B cell (primary cell): ENCODE data around the gene OR5M11. TPM values are rescaled to one million over a fixed set of nuclear protein-coding genes. Genes with fewer than 3 reads are reported as not detected.

ENCODE experiments used
- ATAC-seq: fragments of 200-7000 bp; cut with Tn5 transposase; one replicate; pipeline ENCODE4 v1.10.0; 2021; ENCODE audit warnings: low read depth, mild to moderate bottlenecking, moderate number of reproducible peaks, moderate library complexity
- CTCF ChIA-PET: fragments of 350-600 bp; sonication (Branson Sonifier 250); formaldehyde crosslinking; loops from one replicate; lab custom pipeline; 2021; ENCODE audit warnings: antibody characterized with exemption, inconsistent platforms; lab: Charles Lee
- POLR2A ChIA-PET: fragments of 350-600 bp; sonication (Branson Sonifier 250); formaldehyde crosslinking; loops from one replicate; lab custom pipeline; 2021; ENCODE audit warnings: antibody characterized with exemption; lab: Charles Lee
- DNase-seq: peaks from one replicate; pipeline ENCODE4 v3.0.0; 2013
- H2AFZ ChIP-seq: 2 replicates; pipeline ENCODE4 v1.6.1; 2012; ENCODE audit warnings: mild to moderate bottlenecking, low read depth, low read length; ENCODE audit not compliant: insufficient read depth, poor library complexity, severe bottlenecking
- H3K27ac ChIP-seq, 2 donors: 1 replicate in 1 of 2; 2 replicates in 1 of 2; pipeline ENCODE4 v1.5.1; 2012 to 2013; ENCODE audit warnings: low read length in 2 of 2, mild to moderate bottlenecking in 2 of 2, moderate library complexity in 1 of 2
- H3K27me3 ChIP-seq, 4 experiments: fragments of 200-600 bp in 1 of 4; sonication (generic) in 1 of 4; replicated peaks in 1 of 4; 1 replicate in 2 of 4; 2 replicates in 2 of 4; pipeline versions ENCODE4 v1.6.1 to v1.7.0; 2013 to 2016; ENCODE audit warnings: low read length in 3 of 4, mild to moderate bottlenecking in 2 of 4, mixed read lengths in 1 of 4, moderate library complexity in 1 of 4; ENCODE audit not compliant: insufficient read depth in 4 of 4, control insufficient read depth in 3 of 4; ENCODE audit errors: control extremely low read depth in 1 of 4
- H3K36me3 ChIP-seq, 2 experiments: replicated peaks in 1 of 2; 1 replicate in 1 of 2; 2 replicates in 1 of 2; pipeline versions ENCODE4 v1.6.1 to v1.7.1; 2013; ENCODE audit warnings: low read length in 1 of 2; ENCODE audit not compliant: insufficient read depth in 2 of 2, control insufficient read depth in 1 of 2; ENCODE audit errors: control extremely low read depth in 1 of 2, extremely low read depth in 1 of 2
- H3K4me1 ChIP-seq, 2 donors: fragments of 200-600 bp in 1 of 2; sonication (generic) in 1 of 2; 1 replicate in 1 of 2; 2 replicates in 1 of 2; pipeline versions ENCODE4 v1.5.1 to v1.6.1; 2013 to 2017; ENCODE audit warnings: low read length in 2 of 2; ENCODE audit not compliant: control insufficient read depth in 2 of 2, insufficient read depth in 2 of 2
- H3K4me2 ChIP-seq: replicated peaks from 2 replicates; pipeline ENCODE3; 2012; ENCODE audit warnings: mild to moderate bottlenecking, low read depth, low read length; ENCODE audit not compliant: poor library complexity, severe bottlenecking
- H3K4me3 ChIP-seq, 5 experiments: fragments of 200-600 bp in 1 of 5; sonication (generic) in 1 of 5; 1 replicate in 3 of 5; 2 replicates in 2 of 5; pipeline versions ENCODE4 v1.5.1 to v1.7.0; 2011 to 2016; ENCODE audit warnings: low read length in 4 of 5, mild to moderate bottlenecking in 4 of 5, low read depth in 2 of 5, control low read depth in 1 of 5, moderate library complexity in 1 of 5; ENCODE audit not compliant: insufficient read depth in 1 of 5; ENCODE audit errors: control extremely low read depth in 1 of 5, extremely low read depth in 1 of 5
- H3K79me2 ChIP-seq: fragments of 200-600 bp; sonication (generic); one replicate; pipeline ENCODE4 v1.6.0; 2016; ENCODE audit warnings: low read length; ENCODE audit not compliant: control insufficient read depth, insufficient read depth
- H3K9ac ChIP-seq: fragments of 200-600 bp; sonication (generic); 2 replicates; pipeline ENCODE4 v1.6.1; 2017; ENCODE audit warnings: mild to moderate bottlenecking, low read length, moderate library complexity
- H3K9me3 ChIP-seq, 3 donors: one replicate each; pipeline versions ENCODE4 v1.6.1 to v1.7.1; 2013; ENCODE audit warnings: low read length in 2 of 3; ENCODE audit not compliant: control insufficient read depth in 2 of 3, insufficient read depth in 1 of 3; ENCODE audit errors: control extremely low read depth in 1 of 3
- H4K20me1 ChIP-seq: 2 replicates; pipeline ENCODE4 v1.6.0; 2012; ENCODE audit warnings: mild to moderate bottlenecking, low read length; ENCODE audit not compliant: insufficient read depth, control insufficient read depth, poor library complexity, severe bottlenecking
- H3K27ac Mint-ChIP-seq: one replicate; pipeline ENCODE4 v1.8.0; 2021; ENCODE audit warnings: mixed read lengths
- H3K27me3 Mint-ChIP-seq: one replicate; pipeline ENCODE4 v1.8.0; 2021; ENCODE audit warnings: mixed read lengths
- H3K4me1 Mint-ChIP-seq: one replicate; pipeline ENCODE4 v1.8.0; 2021; ENCODE audit warnings: mixed read lengths
- H3K4me3 Mint-ChIP-seq: one replicate; pipeline ENCODE4 v1.8.0; 2021; ENCODE audit warnings: mixed read lengths
- H3K9me3 Mint-ChIP-seq: one replicate; pipeline ENCODE4 v1.8.0; 2022; ENCODE audit warnings: mixed read lengths; ENCODE audit not compliant: insufficient read depth
- CTCF ChIP-seq: fragments of 200-600 bp; IDR thresholded peaks from one replicate; pipeline ENCODE4 v1.8.0; 2022; ENCODE audit warnings: antibody characterized with exemption, mild to moderate bottlenecking
- EZH2 ChIP-seq: IDR thresholded peaks from 2 replicates; pipeline ENCODE4 v1.6.1; 2012; ENCODE audit warnings: borderline replicate concordance, low read depth, mild to moderate bottlenecking, moderate library complexity, low read length; ENCODE audit not compliant: insufficient read depth, poor library complexity, severe bottlenecking
- WGBS: methylation state at CpG from one replicate; pipeline ENCODE4 v1.1.5; 2013; ENCODE audit warnings: missing lambda C conversion rate; ENCODE audit not compliant: insufficient coverage; 5-methylcytosine and 5-hydroxymethylcytosine counted together
- intact Hi-C: fragments of 100-400 bp; cut with micrococcal nuclease; formaldehyde crosslinking; loops from one replicate; pipeline ENCODE4 v1.10.0; 2022
- polyA plus RNA-seq: library from polyadenylated mRNA; depleted of rRNA; stranded (reverse); fragments of >200 nt; gene quantifications from 2 replicates; pipeline ENCODE4 v1.2.3, GENCODE V29; 2012
- total RNA-seq, 2 donors: library from RNA; stranded (reverse); fragments of 120-200 nt in 1 of 2; gene quantifications; 1 replicate in 1 of 2; 2 replicates in 1 of 2; pipeline versions ENCODE4 v1.2.3 to v1.2.4, GENCODE V29; 2013 to 2022

Gene OR5M11
- total and polyA plus RNA-seq, 2 donors (not counting 1 experiment from before 2014, with no cell fraction given), result not detected

- H3K27me3 Mint-ChIP-seq, result no peaks in the 10 kb centered on the region
- H3K9ac ChIP-seq, result no peak overlapping the region
- ChIA-PET CTCF (no interaction called here), POLR2A (no interaction called here)
- no peak overlapping the region for H3K27ac ChIP-seq
- 75% methylated on average over 2 of the region's 3 CpGs for WGBS
- H3K27me3 ChIP-seq, result no peaks in the 10 kb centered on the region
- no peaks in the 10 kb centered on the region for H3K36me3 ChIP-seq
- DNase-seq (no peak), ATAC-seq (no peak)
- no peak overlapping the region for H2AFZ ChIP-seq
- no peaks in the 10 kb centered on the region for H3K4me1 ChIP-seq
- no peak overlapping the region for H3K4me3 ChIP-seq
- no peak overlapping the region for H3K4me2 ChIP-seq
- H3K9me3 ChIP-seq, result no peaks in the 10 kb centered on the region
- intact Hi-C loops, result no loop called here
- TF ChIP-seq CTCF (no peak), EZH2 (no peak)
- H3K4me3 Mint-ChIP-seq, result no peak overlapping the region
- H3K79me2 ChIP-seq, result no peaks in the 10 kb centered on the region
- no peak overlapping the region for H3K27ac Mint-ChIP-seq
- no peaks in the 10 kb centered on the region for H4K20me1 ChIP-seq
- H3K9me3 Mint-ChIP-seq, result peaks cover 4% of the 10 kb centered on the region
- H3K4me1 Mint-ChIP-seq, result no peaks in the 10 kb centered on the region
Observed at GRCh38 chr11:56533054-56533740, 9.9 kb downstream of the OR5M11 start.

- Histone ChIP-seq H2AFZ (no peak overlapping the region), H3K9me3 (no peaks in the 10 kb centered on the region), H4K20me1 (no peaks in the 10 kb centered on the region), H3K4me2 (no peak overlapping the region), H3K4me3 (no peak overlapping the region), H3K27me3 (no peaks in the 10 kb centered on the region), H3K36me3 (no peaks in the 10 kb centered on the region), H3K9ac (no peak overlapping the region), H3K4me1 (no peaks in the 10 kb centered on the region), H3K27ac (no peak overlapping the region), H3K79me2 (no peaks in the 10 kb centered on the region)
- no peaks in the 10 kb centered on the region for H3K27me3 Mint-ChIP-seq
- ATAC-seq (no peak), DNase-seq (no peak)
- H3K4me1 Mint-ChIP-seq, result no peaks in the 10 kb centered on the region
- H3K4me3 Mint-ChIP-seq, result no peak overlapping the region
- H3K9me3 Mint-ChIP-seq, result peaks cover 4% of the 10 kb centered on the region
- ChIA-PET CTCF (no interaction called here), POLR2A (no interaction called here)
- H3K27ac Mint-ChIP-seq, result no peak overlapping the region
- WGBS, result no CpG with 5 or more reads among the region's 2 CpGs
- intact Hi-C loops, result no loop called here
- TF ChIP-seq EZH2 (no peak), CTCF (no peak)
Observed at GRCh38 chr11:56531856-56532255, 11.2 kb downstream of the OR5M11 start.
